HEK293 (cell line): ENCODE data around the gene PLSCR1.

Experiments used
- MYNN ChIP-seq: fragments of 450-650 bp; formaldehyde crosslinking; IDR thresholded peaks from 2 replicates; pipeline ENCODE4 v1.5.1; 2016; ENCODE audit warnings: missing biosample characterization, missing genetic modification characterization, borderline replicate concordance
- ZNF19 ChIP-seq: fragments of 450-650 bp; formaldehyde crosslinking; IDR thresholded peaks from 2 replicates; pipeline ENCODE4; 2016; ENCODE audit warnings: missing biosample characterization, missing genetic modification characterization, low read depth
- ZNF23 ChIP-seq: fragments of 450-650 bp; formaldehyde crosslinking; IDR thresholded peaks from 2 replicates; pipeline ENCODE4 v1.5.1; 2016; ENCODE audit warnings: missing biosample characterization, missing genetic modification characterization, borderline replicate concordance
- ZNF24 ChIP-seq: fragments of 450-650 bp; formaldehyde crosslinking; IDR thresholded peaks from 2 replicates; pipeline ENCODE4 v1.5.1; 2016; ENCODE audit warnings: missing biosample characterization, missing genetic modification characterization
- ZNF274 ChIP-seq, 2 experiments: fragments of 200-500 bp in 1 of 2; fragments of 450-650 bp in 1 of 2; sonication (Bioruptor generic) in 1 of 2; formaldehyde crosslinking in 1 of 2; IDR thresholded peaks; 2 replicates each; pipeline versions ENCODE4 v1.5.1 to v1.6.1; 2014 to 2016; ENCODE audit warnings: borderline replicate concordance in 1 of 2, inconsistent platforms in 1 of 2, low read length in 1 of 2, missing biosample characterization in 1 of 2, missing genetic modification characterization in 1 of 2
- ZNF311 ChIP-seq: fragments of 450-650 bp; formaldehyde crosslinking; IDR thresholded peaks from 2 replicates; pipeline ENCODE4 v1.5.1; 2017; ENCODE audit warnings: missing biosample characterization, missing genetic modification characterization, borderline replicate concordance
- ZNF416 ChIP-seq: fragments of 450-650 bp; formaldehyde crosslinking; IDR thresholded peaks from 2 replicates; pipeline ENCODE4 v1.5.1; 2016; ENCODE audit warnings: missing biosample characterization, missing genetic modification characterization
- ZNF701 ChIP-seq: fragments of 450-650 bp; formaldehyde crosslinking; IDR thresholded peaks from 2 replicates; pipeline ENCODE4 v1.5.1; 2016; ENCODE audit warnings: missing biosample characterization, missing genetic modification characterization
- ZNF747 ChIP-seq: fragments of 450-650 bp; formaldehyde crosslinking; IDR thresholded peaks from 2 replicates; pipeline ENCODE4 v1.5.1; 2016; ENCODE audit warnings: missing biosample characterization, missing genetic modification characterization
- ZNF776 ChIP-seq: fragments of 450-650 bp; formaldehyde crosslinking; IDR thresholded peaks from 2 replicates; pipeline ENCODE4 v1.5.0; 2017; ENCODE audit warnings: missing biosample characterization, missing genetic modification characterization, borderline replicate concordance
- TF ChIP-seq, protein P1 (sequence below): fragments of 450-650 bp; formaldehyde crosslinking; IDR thresholded peaks from 2 replicates; pipeline ENCODE4 v1.5.1; 2016; ENCODE audit warnings: missing biosample characterization, missing genetic modification characterization
- TF ChIP-seq, protein P2 (sequence below): fragments of 450-650 bp; IDR thresholded peaks from 2 replicates; pipeline ENCODE4 v1.5.1; 2018; ENCODE audit warnings: missing biosample characterization, missing genetic modification characterization

DNA sequence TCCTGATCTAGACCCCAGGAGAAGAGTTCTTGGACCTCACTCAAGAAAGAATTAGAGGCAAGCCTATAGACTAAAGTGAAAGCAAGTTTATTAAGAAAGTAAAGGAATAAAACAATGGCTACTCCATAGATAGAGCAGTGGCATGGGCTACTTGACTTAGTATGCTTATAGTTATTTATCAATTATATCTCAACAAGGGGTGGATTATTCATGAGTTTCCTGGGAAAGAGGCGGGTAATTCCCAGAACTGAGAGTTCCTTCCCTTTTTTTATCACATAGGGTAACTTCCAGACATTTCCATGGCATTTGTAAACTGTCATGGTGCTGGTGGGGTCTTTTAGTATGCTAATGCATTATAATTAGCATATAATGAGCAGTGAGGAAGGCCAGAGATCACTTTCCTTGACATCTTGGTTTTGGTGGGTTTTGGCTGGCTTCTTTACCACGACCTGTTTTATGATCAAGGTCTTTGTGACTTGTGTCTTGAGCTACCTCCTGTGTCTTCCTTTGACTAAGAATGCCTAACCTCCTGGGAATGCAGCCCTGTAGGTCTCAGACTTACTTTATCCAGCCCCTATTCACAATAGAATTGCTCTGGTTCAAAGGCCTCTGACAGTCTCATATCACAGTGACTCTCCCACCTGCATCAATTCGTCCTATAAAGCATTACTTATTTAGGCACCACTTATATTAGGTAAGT is 39.8 kb downstream of the PLSCR1 start:
- TF ChIP-seq ZNF274 (IDR thresholded peaks at IDR 0.05; ENCODE audit: low read length) = no peak
- no peak for TF ChIP-seq ZNF274 (tag by site-specific recombination; IDR thresholded peaks at IDR 0.05; ENCODE audit: borderline replicate concordance)
- TF ChIP-seq ZNF701 (tag by site-specific recombination) = no peak
- TF ChIP-seq, protein P1, sequence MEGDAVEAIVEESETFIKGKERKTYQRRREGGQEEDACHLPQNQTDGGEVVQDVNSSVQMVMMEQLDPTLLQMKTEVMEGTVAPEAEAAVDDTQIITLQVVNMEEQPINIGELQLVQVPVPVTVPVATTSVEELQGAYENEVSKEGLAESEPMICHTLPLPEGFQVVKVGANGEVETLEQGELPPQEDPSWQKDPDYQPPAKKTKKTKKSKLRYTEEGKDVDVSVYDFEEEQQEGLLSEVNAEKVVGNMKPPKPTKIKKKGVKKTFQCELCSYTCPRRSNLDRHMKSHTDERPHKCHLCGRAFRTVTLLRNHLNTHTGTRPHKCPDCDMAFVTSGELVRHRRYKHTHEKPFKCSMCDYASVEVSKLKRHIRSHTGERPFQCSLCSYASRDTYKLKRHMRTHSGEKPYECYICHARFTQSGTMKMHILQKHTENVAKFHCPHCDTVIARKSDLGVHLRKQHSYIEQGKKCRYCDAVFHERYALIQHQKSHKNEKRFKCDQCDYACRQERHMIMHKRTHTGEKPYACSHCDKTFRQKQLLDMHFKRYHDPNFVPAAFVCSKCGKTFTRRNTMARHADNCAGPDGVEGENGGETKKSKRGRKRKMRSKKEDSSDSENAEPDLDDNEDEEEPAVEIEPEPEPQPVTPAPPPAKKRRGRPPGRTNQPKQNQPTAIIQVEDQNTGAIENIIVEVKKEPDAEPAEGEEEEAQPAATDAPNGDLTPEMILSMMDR (tag by site-specific recombination) = no peak
- TF ChIP-seq ZNF19 (tag by site-specific recombination) = no peak
- TF ChIP-seq MYNN (tag by site-specific recombination) = no peak
- TF ChIP-seq ZNF24 (tag by site-specific recombination) = no peak
- no peak for TF ChIP-seq ZNF776 (tag by site-specific recombination)
- no peak for TF ChIP-seq ZNF416 (tag by site-specific recombination)
- TF ChIP-seq ZNF311 (tag by site-specific recombination) = no peak
- no peak for TF ChIP-seq ZNF23 (tag by site-specific recombination)
- no peak for TF ChIP-seq ZNF747 (tag by site-specific recombination)
- TF ChIP-seq, protein P2, sequence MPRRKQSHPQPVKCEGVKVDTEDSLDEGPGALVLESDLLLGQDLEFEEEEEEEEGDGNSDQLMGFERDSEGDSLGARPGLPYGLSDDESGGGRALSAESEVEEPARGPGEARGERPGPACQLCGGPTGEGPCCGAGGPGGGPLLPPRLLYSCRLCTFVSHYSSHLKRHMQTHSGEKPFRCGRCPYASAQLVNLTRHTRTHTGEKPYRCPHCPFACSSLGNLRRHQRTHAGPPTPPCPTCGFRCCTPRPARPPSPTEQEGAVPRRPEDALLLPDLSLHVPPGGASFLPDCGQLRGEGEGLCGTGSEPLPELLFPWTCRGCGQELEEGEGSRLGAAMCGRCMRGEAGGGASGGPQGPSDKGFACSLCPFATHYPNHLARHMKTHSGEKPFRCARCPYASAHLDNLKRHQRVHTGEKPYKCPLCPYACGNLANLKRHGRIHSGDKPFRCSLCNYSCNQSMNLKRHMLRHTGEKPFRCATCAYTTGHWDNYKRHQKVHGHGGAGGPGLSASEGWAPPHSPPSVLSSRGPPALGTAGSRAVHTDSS (tag by site-specific recombination) = no peak
